ENCODE results near the gene NR2C1. TPM values are rescaled to one million over a fixed set of nuclear protein-coding genes. Genes with fewer than 3 reads are reported as not detected.
"Not testable (repeated sequence)": the region's sequence is repeated elsewhere in the genome, so short reads cannot be mapped to it uniquely, and the experiment has no call there.

Gene NR2C1
- polyA plus RNA-seq (2013, experiment 1 of 2; ENCODE audit: insufficient read length) = 35.0 TPM
- 29.1 TPM for polyA plus RNA-seq (2013, experiment 2 of 2; ENCODE audit: insufficient read length)

GRCh38 chr12:95072900-95073697 lies at the start of gene NR2C1:
Gene NR2C1 (minus strand): TSS chr12:95073618. CDS start chr12:95067384, 6,234 bp downstream.
- peak; percentile 93 for DNase-seq

GRCh38 chr12:95118788-95119179 lies 45.4 kb upstream of the NR2C1 start:
- DNase-seq = no peak

GRCh38 chr12:95118138-95118787 lies 44.8 kb upstream of the NR2C1 start:
- peak; percentile 92 for DNase-seq

- DNase-seq = peak; percentile 79
These were observed 43.8 kb upstream of the NR2C1 start for GRCh38 chr12:95117178-95117599.

GRCh38 chr12:95116773-95117172 lies 43.4 kb upstream of the NR2C1 start:
- no peak for DNase-seq

GRCh38 chr12:95116341-95116740 lies 42.9 kb upstream of the NR2C1 start:
- no peak for DNase-seq

- peak; percentile 21 for DNase-seq
These were observed 42.2 kb upstream of the NR2C1 start for GRCh38 chr12:95115641-95116040.

- DNase-seq = peak; percentile 18
These were observed 41.5 kb upstream of the NR2C1 start for GRCh38 chr12:95114766-95115405.

GRCh38 chr12:95107362-95107761 lies 33.9 kb upstream of the NR2C1 start:
- DNase-seq = no peak

GRCh38 chr12:95105540-95105939 lies 32.1 kb upstream of the NR2C1 start:
- no peak for DNase-seq

- DNase-seq = no peak
These were observed 31.6 kb upstream of the NR2C1 start for GRCh38 chr12:95104919-95105452.

GRCh38 chr12:95102916-95103671 lies 29.7 kb upstream of the NR2C1 start:
- peak; percentile 79 for DNase-seq

- DNase-seq = not testable (repeated sequence)
These were observed 28.5 kb upstream of the NR2C1 start for GRCh38 chr12:95101957-95102356.

- no peak for DNase-seq
These were observed 27.1 kb upstream of the NR2C1 start for GRCh38 chr12:95100264-95101190.

GRCh38 chr12:95099270-95099790 lies 25.9 kb upstream of the NR2C1 start:
- DNase-seq = no peak

GRCh38 chr12:95096852-95097251 lies 23.4 kb upstream of the NR2C1 start:
- peak; percentile 82 for DNase-seq

GRCh38 chr12:95096378-95096777 lies 23.0 kb upstream of the NR2C1 start:
- no peak for DNase-seq

- DNase-seq = not testable (repeated sequence)
These were observed 22.4 kb upstream of the NR2C1 start for GRCh38 chr12:95095866-95096265.

GRCh38 chr12:95089462-95089861 lies 16.0 kb upstream of the NR2C1 start:
- no peak for DNase-seq

GRCh38 chr12:95088379-95088778 lies 15.0 kb upstream of the NR2C1 start:
- peak; percentile 23 for DNase-seq

- no peak for DNase-seq
These were observed 12.2 kb upstream of the NR2C1 start for GRCh38 chr12:95085612-95086011.

All from fibroblast of skin of abdomen (primary cell).